Left ventricle myocardium superior (tissue), 1 donor: Measurements from ENCODE around the gene CYP20A1. TPM values are rescaled to one million over a fixed set of nuclear protein-coding genes. Genes with fewer than 3 reads are reported as not detected.
"Not testable (repeated sequence)": the region's sequence is repeated elsewhere in the genome, so short reads cannot be mapped to it uniquely, and the experiment has no call there.

Experiments
- ATAC-seq: fragments of 200-7000 bp; cut with Tn5 transposase; one replicate; pipeline ENCODE4 v1.9.1; 2020; ENCODE audit warnings: mild to moderate bottlenecking, moderate library complexity
- DNase-seq: peaks from one replicate; pipeline ENCODE4 v3.0.0-alpha.2; 2020
- intact Hi-C: fragments of 100-400 bp; cut with micrococcal nuclease; formaldehyde crosslinking; loops from one replicate; pipeline ENCODE4 v1.11.0; 2022
- long read RNA-seq: library from polyadenylated mRNA; unstranded; transcript quantifications from one replicate; pipeline ENCODE4 v2.0.0, GENCODE V29; 2021
- total RNA-seq: library from RNA; stranded (reverse); fragmentation: NEBNext Ultra II Directional; extraction: Animal tissue kit (Norgen Biotek cat#: 25700); gene quantifications from one replicate; pipeline ENCODE4 v1.2.1, GENCODE V29; 2021
- donor health status: DM: no; HTN: yes; CAD: no; lungs with severe emphysema.

The CYP20A1 gene
- 10.4 TPM for total RNA-seq
- long read RNA-seq, transcript CYP20A1-204 (12 exons, 2,636 nt) = major isoform, 7 of 20 reads
- long read RNA-seq, transcript CYP20A1-201 (13 exons, 1,949 nt) = major isoform, 7 of 20 reads
- long read RNA-seq, partial matches to known transcripts = 1 of 20 reads
- long read RNA-seq, other reads (novel, unspliced or antisense) = 3 of 20 reads

DNA sequence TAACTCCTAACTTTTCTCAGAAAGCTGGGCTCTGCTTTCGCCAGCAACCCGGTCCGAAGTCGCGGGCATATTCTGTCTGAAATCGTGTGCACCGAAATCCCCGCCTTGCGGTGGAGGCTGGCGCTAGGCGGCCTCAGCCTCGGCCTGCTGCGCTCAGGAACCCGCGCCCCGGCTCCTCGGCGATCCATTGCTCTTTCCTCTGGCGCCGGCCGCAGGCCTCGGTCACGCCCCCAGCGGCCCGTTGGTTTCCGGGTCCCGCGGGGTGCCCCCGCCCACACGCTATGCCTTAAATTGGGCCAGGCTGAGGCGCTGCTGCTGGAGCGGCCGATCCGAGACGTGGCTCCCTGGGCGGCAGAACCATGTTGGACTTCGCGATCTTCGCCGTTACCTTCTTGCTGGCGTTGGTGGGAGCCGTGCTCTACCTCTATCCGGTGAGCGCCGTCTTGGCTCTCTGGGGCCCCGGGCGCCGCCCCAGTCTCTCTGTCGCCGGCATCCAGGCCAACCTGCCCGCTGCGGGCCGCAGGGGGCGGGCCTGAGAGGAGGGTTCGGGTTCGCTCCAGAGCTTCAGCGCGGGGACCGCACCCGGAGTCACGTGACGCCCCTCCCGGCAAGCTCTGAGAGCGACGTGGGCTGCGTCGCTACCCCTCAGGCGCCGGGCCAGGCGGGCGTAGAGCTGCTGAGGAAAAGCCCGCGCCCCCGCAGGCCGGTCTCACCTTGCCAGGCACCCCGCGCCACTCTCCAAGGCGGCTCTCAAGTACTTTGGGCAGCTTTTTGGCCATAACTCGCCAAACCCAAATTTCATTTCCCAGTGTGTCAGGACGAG lies at the start of gene CYP20A1:
Gene CYP20A1, plus strand, starts transcription at position 315 of the 823 bp plus-strand sequence. Its CDS starts 45 bp downstream, at position 360.
- DNase-seq = peak; percentile 98
- intact Hi-C loops = no loop called here
- ATAC-seq = peak; percentile 98

- not testable (repeated sequence) for ATAC-seq
Observed at GRCh38 chr2:203190547-203190946, 48.3 kb upstream of the CYP20A1 start.

DNA sequence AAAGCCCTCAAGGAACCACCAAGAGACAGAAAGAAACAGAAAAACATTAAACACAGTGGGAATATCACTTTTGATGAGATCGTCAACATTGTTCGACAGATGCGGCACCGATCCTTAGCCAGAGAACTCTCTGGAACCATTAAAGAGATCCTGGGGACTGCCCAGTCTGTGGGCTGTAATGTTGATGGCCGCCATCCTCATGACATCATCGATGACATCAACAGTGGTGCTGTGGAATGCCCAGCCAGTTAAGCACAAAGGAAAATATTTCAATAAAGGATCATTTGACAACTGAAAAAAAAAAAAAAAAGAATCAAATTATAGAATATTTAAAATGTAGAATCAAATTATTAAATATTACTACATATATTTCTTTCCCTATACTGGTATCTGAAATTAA lies 47.8 kb upstream of the CYP20A1 start:
- ATAC-seq, intact Hi-C loops, DNase-seq: not testable (repeated sequence)

More at GRCh38 chr2:203190547-203190946, 48.3 kb upstream of the CYP20A1 start:
- intact Hi-C loops, DNase-seq: not testable (repeated sequence)

- intact Hi-C loops = no loop called here
- no peak for ATAC-seq
Observed at GRCh38 chr2:203191961-203192360, 46.9 kb upstream of the CYP20A1 start.

DNA sequence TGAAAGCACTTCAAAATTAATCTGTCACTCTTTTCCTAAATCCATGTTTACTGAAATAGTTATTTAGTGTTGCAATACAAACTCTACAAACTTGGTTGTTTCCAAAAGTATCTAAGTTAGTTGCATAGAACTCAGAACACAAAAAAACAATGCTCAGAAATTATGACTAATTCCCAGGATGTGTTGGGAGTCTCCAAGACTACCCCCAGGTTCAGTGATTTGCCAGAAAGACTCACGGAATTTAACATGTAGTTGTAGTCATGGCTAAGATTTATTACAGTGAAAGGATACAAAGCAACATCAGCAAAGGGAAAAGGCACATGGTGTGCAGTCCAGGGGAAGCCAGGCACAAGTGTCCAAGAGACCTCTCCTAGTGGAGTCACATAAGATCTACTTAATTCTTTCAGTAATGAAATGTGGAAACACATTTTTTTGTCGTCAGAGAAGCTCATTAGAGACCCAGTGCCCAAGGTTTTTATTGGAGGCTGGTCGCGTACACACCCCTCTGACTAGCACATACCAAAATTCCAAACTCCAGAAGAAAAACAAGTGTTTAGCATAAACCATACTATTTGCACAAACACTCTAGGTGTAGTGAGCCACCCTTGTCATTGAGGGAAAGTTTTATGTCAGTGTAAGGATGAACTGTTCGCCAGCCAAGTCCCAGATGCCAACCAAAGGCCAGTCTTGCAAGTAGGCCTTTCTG lies 43.3 kb upstream of the CYP20A1 start:
- intact Hi-C loops = no loop called here
- DNase-seq = no peak
- ATAC-seq = no peak

More at GRCh38 chr2:203191961-203192360, 46.9 kb upstream of the CYP20A1 start:
- no peak for DNase-seq

DNA sequence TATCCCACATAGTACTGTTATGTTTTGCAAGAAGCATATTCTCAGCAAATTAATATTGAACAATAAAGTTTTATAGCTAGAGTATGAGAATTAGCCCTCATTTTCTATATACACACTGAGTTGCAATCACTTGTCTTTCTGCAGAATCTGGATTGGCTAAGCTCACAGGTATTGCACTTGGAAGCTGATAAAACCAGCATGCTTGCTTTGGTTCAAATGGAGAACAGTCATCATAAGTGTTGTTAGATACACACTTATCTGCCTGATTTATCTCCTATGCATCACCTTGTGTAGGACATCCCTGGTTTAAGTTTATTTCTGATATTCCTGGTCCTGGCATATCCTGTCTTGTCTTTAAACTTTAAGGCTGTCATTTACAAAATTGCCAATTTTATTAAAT lies 38.0 kb upstream of the CYP20A1 start:
- ATAC-seq (no peak), DNase-seq (no peak)
- intact Hi-C loops = no loop called here

- ATAC-seq (no peak), DNase-seq (no peak)
- intact Hi-C loops = no loop called here
Observed at GRCh38 chr2:203201426-203201825, 37.4 kb upstream of the CYP20A1 start.

DNA sequence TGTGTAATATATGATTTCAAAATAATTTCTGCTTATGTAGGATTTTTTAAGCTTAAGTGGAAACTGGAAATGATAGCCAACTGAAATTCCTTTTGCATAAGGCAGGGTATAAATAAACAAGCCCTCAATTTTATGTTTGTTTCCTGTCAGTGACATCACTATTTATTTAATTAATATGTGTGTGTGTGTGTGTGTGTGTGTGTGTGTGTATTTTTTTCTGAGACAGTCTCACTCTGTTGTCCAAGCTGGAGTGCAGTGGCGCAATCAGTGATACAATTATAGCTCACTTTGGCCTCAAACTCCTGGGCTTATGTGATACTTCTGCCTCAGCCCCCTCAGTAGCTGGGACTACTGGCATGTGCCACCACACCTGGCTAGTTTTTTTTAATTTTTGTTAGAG lies 29.3 kb upstream of the CYP20A1 start:
- ATAC-seq (no peak), DNase-seq (no peak)
- intact Hi-C loops = no loop called here

DNA sequence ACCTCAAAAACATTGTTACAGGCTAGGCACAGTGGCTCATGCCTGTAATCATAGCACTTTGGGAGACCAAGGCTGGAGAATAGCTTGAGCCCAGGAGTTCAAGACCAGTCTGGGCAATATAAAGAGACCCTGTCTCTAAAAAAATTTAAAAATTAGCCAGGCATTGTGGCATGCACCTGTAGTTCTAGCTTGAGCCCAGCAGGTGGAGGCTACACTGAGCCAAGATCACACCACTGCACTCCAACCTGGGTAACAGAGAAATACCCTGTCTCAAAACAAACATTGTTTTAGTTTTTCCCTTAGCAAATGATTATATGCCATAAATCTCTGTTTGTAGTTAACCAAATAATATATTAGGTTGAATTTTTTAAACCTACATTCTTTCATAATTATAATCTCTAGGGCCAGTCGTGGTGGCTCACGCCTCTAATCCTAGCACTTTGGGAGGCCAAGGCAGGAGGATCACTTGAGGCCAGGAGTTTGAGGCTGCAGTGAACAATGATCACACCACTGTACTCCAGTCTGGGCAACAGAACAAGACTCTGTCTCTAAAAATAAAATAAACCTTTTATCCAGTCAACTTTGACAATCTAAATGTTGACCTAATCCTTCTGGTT lies 13.3 kb upstream of the CYP20A1 start:
- intact Hi-C loops = no loop called here
- ATAC-seq (peak; percentile 39), DNase-seq (no peak)

- ATAC-seq, intact Hi-C loops, DNase-seq: not testable (repeated sequence)
Observed at GRCh38 chr2:203229674-203230073, 9.1 kb upstream of the CYP20A1 start.

DNA sequence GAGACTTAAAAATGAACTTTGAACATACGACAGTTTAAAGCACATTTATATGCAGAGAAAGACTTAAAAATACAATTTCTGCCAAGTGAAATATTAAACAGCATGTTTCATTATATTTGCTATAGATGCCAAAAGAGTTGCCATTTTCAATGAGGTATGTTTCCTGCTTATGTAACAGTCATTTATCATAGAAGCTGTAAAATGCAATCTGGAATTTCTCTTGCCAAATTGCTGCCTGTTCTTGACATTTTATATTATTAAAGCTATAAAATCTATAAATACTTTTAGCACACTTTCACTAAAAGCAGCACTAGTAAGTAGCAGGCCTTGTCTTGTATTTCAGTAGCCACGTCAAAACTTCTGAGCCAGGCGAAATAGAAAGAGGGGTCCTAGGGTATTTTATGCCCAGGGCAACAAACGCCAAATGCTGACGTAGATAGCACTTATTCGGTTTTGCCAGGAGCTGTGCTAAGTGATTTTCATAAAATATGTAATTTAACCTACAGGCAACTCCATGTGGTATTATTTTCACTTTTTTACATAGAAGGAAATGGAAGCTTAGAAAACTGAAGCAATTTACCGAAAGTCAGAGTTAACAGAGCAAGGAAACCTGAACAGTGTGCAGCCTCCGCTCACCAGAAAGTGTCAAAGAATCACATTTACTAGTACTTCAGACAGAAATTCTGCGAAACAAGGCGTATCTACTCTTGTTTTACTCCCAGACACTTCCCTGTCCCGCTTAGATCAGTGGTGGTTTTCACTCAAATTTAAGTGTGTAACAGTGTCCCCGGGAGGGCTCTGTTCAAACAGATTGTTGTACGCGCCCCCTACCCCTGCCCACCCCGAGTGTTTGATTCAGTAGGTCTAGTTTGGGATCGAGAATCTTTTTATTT lies 1.2 kb upstream of the CYP20A1 start:
- intact Hi-C loops = no loop called here
- DNase-seq (no peak), ATAC-seq (no peak)

- DNase-seq (peak; percentile 37), ATAC-seq (no peak)
- intact Hi-C loops = no loop called here
Observed at GRCh38 chr2:203238292-203238703, 520 bp upstream of the CYP20A1 start.

GRCh38 chr2:203240491-203240890 lies 1.7 kb downstream of the CYP20A1 start:
- intact Hi-C loops = no loop called here
- ATAC-seq (no peak), DNase-seq (no peak)

GRCh38 chr2:203242518-203242917 lies 3.7 kb downstream of the CYP20A1 start:
- no peak for DNase-seq
- intact Hi-C loops = no loop called here

DNA sequence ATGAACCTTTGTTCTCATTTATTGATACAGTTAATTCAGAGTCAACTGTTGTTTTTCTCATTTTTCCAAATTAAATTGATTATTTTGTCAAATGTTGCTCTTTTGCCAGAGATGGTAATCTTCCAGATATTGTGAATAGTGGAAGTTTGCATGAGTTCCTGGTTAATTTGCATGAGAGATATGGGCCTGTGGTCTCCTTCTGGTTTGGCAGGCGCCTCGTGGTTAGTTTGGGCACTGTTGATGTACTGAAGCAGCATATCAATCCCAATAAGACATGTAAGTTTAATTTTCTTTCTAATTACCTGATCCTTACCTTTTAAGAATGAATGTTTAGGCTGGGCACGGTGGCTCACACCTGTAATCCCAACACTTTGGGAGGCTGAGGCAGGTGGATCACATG lies 7.8 kb downstream of the CYP20A1 start:
- intact Hi-C loops = no loop called here
- DNase-seq = no peak
- no peak for ATAC-seq

More at GRCh38 chr2:203242518-203242917, 3.7 kb downstream of the CYP20A1 start:
- ATAC-seq = no peak

GRCh38 chr2:203252818-203253217 lies 14.0 kb downstream of the CYP20A1 start:
- ATAC-seq (no peak), DNase-seq (no peak)
- intact Hi-C loops = no loop called here

GRCh38 chr2:203253422-203254095 lies 14.7 kb downstream of the CYP20A1 start:
- intact Hi-C loops = not testable (repeated sequence)

More at GRCh38 chr2:203253422-203254095, 14.7 kb downstream of the CYP20A1 start:
- DNase-seq, ATAC-seq: not testable (repeated sequence)
